Retina (tissue), 1 donor: ENCODE results near the gene OR2AJ1.

ENCODE experiments used
- DNase-seq: peaks from one replicate; pipeline ENCODE4 v3.0.0-alpha.2; 2016

OR2AJ1 gene

GRCh38 chr1:247924868-247925267, at the start of gene OR2AJ1:
Gene OR2AJ1, plus strand, starts transcription at chr1:247924889. Its CDS starts 8,880 bp downstream, at chr1:247933769.
- DNase-seq: peak; percentile 21

GRCh38 chr1:247883346-247883745, 41.3 kb upstream of the OR2AJ1 start:
- no peak for DNase-seq

- no peak for DNase-seq
These were observed 39.8 kb upstream of the OR2AJ1 start for GRCh38 chr1:247884797-247885413.

- no peak for DNase-seq
These were observed 29.5 kb upstream of the OR2AJ1 start, which contains the start of gene OR2W3 for GRCh38 chr1:247895163-247895637. Gene OR2W3, plus strand, starts transcription at chr1:247895587. Its CDS starts 0 bp downstream, at chr1:247895587.

GRCh38 chr1:247895976-247896375, 28.7 kb upstream of the OR2AJ1 start:
- DNase-seq: no peak

GRCh38 chr1:247904122-247904521, 20.6 kb upstream of the OR2AJ1 start:
- DNase-seq: no peak

GRCh38 chr1:247905181-247905580, 19.5 kb upstream of the OR2AJ1 start:
- no peak for DNase-seq

- no peak for DNase-seq
These were observed 18.7 kb upstream of the OR2AJ1 start for GRCh38 chr1:247905910-247906503.

GRCh38 chr1:247906504-247907047, 18.1 kb upstream of the OR2AJ1 start:
- no peak for DNase-seq

- DNase-seq: no peak
These were observed 15.9 kb upstream of the OR2AJ1 start for GRCh38 chr1:247908766-247909165.

GRCh38 chr1:247913786-247914185, 10.9 kb upstream of the OR2AJ1 start:
- DNase-seq: no peak

- DNase-seq: no peak
These were observed 9.6 kb upstream of the OR2AJ1 start for GRCh38 chr1:247914941-247915662.

- DNase-seq: no peak
These were observed 4.7 kb upstream of the OR2AJ1 start, which contains the start of gene OR2T8 for GRCh38 chr1:247919952-247920351. Gene OR2T8, plus strand, starts transcription at chr1:247920252. Its CDS starts 766 bp downstream, at chr1:247921018.

- DNase-seq: no peak
These were observed 748 bp upstream of the OR2AJ1 start for GRCh38 chr1:247923941-247924340.

GRCh38 chr1:247933989-247934388, 9.3 kb downstream of the OR2AJ1 start:
- DNase-seq: no peak

GRCh38 chr1:247935781-247936180, 11.1 kb downstream of the OR2AJ1 start:
- no peak for DNase-seq

GRCh38 chr1:247936415-247936814, 11.7 kb downstream of the OR2AJ1 start:
- DNase-seq: no peak

- peak; percentile 97 for DNase-seq
These were observed 12.5 kb downstream of the OR2AJ1 start for GRCh38 chr1:247936965-247937734.

GRCh38 chr1:247942624-247943023, 17.9 kb downstream of the OR2AJ1 start:
- no peak for DNase-seq

- no peak for DNase-seq
These were observed 23.9 kb downstream of the OR2AJ1 start, which contains the start of gene OR2L8 for GRCh38 chr1:247948558-247948957. Gene OR2L8, plus strand, starts transcription at chr1:247948858. Its CDS starts 0 bp downstream, at chr1:247948858.

- no peak for DNase-seq
These were observed 28.7 kb downstream of the OR2AJ1 start for GRCh38 chr1:247953408-247953807.

- no peak for DNase-seq
These were observed 37.1 kb downstream of the OR2AJ1 start for GRCh38 chr1:247961791-247962190.
